Fibroblast of lung (primary cell): ENCODE measurements around the gene DUSP28.

Source experiments
- EZH2 ChIP-seq: IDR thresholded peaks from 2 replicates; pipeline ENCODE4 v1.5.1; 2012; ENCODE audit warnings: low read length, control low read depth, mild to moderate bottlenecking; ENCODE audit errors: missing control alignments
- TF ChIP-seq, protein P1 (sequence below), 2 donors: IDR thresholded peaks in 1 of 2; conservative IDR thresholded peaks in 1 of 2; 1 replicate in 1 of 2; 2 replicates in 1 of 2; pipeline ENCODE4 v1.5.1; 2011 to 2012; ENCODE audit warnings: low read length in 2 of 2, control low read depth in 1 of 2, inconsistent platforms in 1 of 2, low read depth in 1 of 2, mild to moderate bottlenecking in 1 of 2

GRCh38 chr2:240600451-240600961 is 40.3 kb downstream of the DUSP28 start:
- no peak for TF ChIP-seq EZH2
- TF ChIP-seq, protein P1, sequence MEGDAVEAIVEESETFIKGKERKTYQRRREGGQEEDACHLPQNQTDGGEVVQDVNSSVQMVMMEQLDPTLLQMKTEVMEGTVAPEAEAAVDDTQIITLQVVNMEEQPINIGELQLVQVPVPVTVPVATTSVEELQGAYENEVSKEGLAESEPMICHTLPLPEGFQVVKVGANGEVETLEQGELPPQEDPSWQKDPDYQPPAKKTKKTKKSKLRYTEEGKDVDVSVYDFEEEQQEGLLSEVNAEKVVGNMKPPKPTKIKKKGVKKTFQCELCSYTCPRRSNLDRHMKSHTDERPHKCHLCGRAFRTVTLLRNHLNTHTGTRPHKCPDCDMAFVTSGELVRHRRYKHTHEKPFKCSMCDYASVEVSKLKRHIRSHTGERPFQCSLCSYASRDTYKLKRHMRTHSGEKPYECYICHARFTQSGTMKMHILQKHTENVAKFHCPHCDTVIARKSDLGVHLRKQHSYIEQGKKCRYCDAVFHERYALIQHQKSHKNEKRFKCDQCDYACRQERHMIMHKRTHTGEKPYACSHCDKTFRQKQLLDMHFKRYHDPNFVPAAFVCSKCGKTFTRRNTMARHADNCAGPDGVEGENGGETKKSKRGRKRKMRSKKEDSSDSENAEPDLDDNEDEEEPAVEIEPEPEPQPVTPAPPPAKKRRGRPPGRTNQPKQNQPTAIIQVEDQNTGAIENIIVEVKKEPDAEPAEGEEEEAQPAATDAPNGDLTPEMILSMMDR (conservative IDR thresholded peaks at IDR 0.05 in 1 of 2, IDR thresholded peaks at IDR 0.05 in 1 of 2; ENCODE audit: low read depth in 1 of 2, low read length in 2 of 2): no peak
